RWPE2 (cell line): ENCODE measurements around the gene SAMD9L.

Experiments used
- ATAC-seq: fragments of 200-7000 bp; cut with Tn5 transposase; 3 replicates; pipeline ENCODE4 v1.9.1; 2021; ENCODE audit warnings: low read depth
- DNase-seq: peaks from one replicate; pipeline ENCODE4 v3.0.0-alpha.2; 2020; ENCODE audit warnings: low spot score
- H3K27ac ChIP-seq: fragments of 450-650 bp; 2 replicates; pipeline ENCODE4 v1.5.1; 2017; ENCODE audit warnings: mild to moderate bottlenecking; ENCODE audit not compliant: poor library complexity, severe bottlenecking
- H3K27me3 ChIP-seq: fragments of 250-450 bp; sonication (Bioruptor Pico); 2 replicates; pipeline ENCODE4 v1.5.1; 2021; ENCODE audit warnings: mild to moderate bottlenecking, moderate library complexity; ENCODE audit not compliant: insufficient read depth, poor library complexity, severe bottlenecking
- H3K36me3 ChIP-seq: fragments of 250-450 bp; sonication (Bioruptor Pico); 2 replicates; pipeline ENCODE4 v1.5.1; 2020; ENCODE audit warnings: low read depth, mild to moderate bottlenecking, moderate library complexity
- H3K4me1 ChIP-seq: fragments of 250-450 bp; sonication (Bioruptor Pico); 2 replicates; pipeline ENCODE4 v1.5.1; 2021; ENCODE audit warnings: mild to moderate bottlenecking, moderate library complexity; ENCODE audit not compliant: insufficient read depth, poor library complexity, severe bottlenecking
- H3K4me3 ChIP-seq: fragments of 250-450 bp; sonication (Bioruptor Pico); 2 replicates; pipeline ENCODE4 v1.5.1; 2021; ENCODE audit warnings: mild to moderate bottlenecking, moderate library complexity; ENCODE audit not compliant: severe bottlenecking
- H3K9me3 ChIP-seq: fragments of 250-450 bp; sonication (Bioruptor Pico); 2 replicates; pipeline ENCODE4 v1.5.1; 2021; ENCODE audit warnings: mild to moderate bottlenecking, moderate library complexity; ENCODE audit not compliant: severe bottlenecking
- TF ChIP-seq, protein P1 (sequence below): fragments of 450-650 bp; IDR thresholded peaks from one replicate; pipeline ENCODE4 v1.5.1; 2017; ENCODE audit warnings: mild to moderate bottlenecking, moderate library complexity; ENCODE audit not compliant: poor library complexity, severe bottlenecking

SAMD9L gene

DNA sequence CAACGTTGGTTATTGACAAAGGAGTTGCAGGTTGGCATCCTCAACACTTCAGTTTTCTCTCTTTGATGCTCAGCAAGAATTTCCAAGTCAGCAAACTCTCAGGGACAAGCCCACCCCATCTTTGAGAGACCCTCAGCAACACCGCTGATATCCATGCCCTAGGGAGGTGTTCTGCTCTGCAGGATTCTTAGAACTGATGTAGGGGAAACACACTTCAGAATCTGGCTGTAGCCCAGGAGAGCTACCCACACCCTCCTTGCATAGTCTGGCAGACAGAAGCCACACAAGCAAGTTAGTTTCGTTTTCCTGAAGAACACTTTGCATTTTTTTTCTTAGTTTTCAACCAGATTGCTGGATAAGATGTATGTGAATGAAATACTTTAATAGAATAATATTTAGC, 822 bp downstream of the SAMD9L start:
- Histone ChIP-seq H3K27ac (no peak overlapping the region), H3K4me1 (peaks cover 5% of the 10 kb centered on the region), H3K9me3 (no peaks in the 10 kb centered on the region), H3K36me3 (no peaks in the 10 kb centered on the region), H3K27me3 (no peaks in the 10 kb centered on the region), H3K4me3 (peak overlapping the region; percentile 23)
- peak; percentile 62; the same call in 2 of the 3 replicates for ATAC-seq
- DNase-seq: no peak
- TF ChIP-seq, protein P1, sequence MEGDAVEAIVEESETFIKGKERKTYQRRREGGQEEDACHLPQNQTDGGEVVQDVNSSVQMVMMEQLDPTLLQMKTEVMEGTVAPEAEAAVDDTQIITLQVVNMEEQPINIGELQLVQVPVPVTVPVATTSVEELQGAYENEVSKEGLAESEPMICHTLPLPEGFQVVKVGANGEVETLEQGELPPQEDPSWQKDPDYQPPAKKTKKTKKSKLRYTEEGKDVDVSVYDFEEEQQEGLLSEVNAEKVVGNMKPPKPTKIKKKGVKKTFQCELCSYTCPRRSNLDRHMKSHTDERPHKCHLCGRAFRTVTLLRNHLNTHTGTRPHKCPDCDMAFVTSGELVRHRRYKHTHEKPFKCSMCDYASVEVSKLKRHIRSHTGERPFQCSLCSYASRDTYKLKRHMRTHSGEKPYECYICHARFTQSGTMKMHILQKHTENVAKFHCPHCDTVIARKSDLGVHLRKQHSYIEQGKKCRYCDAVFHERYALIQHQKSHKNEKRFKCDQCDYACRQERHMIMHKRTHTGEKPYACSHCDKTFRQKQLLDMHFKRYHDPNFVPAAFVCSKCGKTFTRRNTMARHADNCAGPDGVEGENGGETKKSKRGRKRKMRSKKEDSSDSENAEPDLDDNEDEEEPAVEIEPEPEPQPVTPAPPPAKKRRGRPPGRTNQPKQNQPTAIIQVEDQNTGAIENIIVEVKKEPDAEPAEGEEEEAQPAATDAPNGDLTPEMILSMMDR: no peak

DNA sequence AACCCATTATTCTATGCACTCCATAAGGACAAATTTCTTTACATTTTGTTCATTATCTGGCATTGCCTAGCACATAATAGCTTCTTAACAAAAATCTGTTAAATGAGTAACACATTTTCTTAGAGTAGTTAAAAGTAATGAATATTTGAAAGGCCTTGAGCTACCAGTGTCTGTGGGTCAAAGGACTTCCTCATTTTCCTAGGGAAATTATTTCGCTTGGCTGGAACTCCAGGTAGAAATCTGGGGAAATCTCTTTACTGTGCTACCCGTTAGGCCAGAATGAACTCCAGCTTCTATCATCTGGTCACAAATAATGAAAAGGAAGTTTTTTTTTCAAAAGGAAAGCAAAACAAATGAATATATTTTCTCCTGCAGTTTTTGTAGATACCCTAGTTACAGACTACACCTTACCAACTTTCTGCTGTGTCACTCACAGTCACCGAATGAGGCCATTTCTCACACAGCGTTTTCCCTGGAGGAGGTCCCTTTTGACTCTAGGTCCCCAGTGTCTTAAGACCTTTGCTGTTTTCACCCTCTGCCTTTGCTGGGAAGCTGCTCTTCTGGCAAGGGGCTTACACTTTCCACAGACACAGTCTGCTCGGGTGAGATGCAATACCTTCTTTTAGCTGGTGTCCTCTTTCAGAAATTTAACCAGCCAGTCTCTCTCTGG, 1.6 kb downstream of the SAMD9L start:
- DNase-seq (no peak), ATAC-seq (no peak)
- H3K27ac ChIP-seq: no peak overlapping the region
- H3K9me3 ChIP-seq: no peaks in the 10 kb centered on the region
- H3K4me3 ChIP-seq: no peak overlapping the region
- no peaks in the 10 kb centered on the region for H3K36me3 ChIP-seq
- TF ChIP-seq, protein P1: no peak
- no peaks in the 10 kb centered on the region for H3K27me3 ChIP-seq
- peaks cover 5% of the 10 kb centered on the region for H3K4me1 ChIP-seq

DNA sequence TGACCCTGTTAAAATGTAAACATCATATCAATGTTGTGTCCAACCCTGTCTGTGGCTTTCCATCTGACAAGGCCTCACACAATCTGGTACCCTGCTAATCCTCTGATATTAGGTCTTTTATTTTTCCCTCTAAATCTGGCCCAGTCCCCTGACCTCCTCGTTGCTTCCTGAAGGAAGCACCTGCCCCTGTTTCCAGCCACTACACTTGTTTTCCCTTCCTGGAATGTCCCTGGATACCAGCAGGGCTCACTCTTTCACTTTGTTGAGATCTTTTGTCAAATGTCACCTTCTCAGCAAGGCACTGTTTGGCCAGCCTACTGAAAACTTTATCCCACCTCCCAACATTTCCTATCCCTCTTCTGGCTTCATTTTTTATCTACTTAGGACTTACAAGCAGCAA, 2.1 kb downstream of the SAMD9L start:
- H3K9me3 ChIP-seq: no peaks in the 10 kb centered on the region
- no peaks in the 10 kb centered on the region for H3K36me3 ChIP-seq
- H3K27me3 ChIP-seq: no peaks in the 10 kb centered on the region
- H3K4me1 ChIP-seq: peaks cover 5% of the 10 kb centered on the region
- H3K27ac ChIP-seq: no peak overlapping the region
- no peak overlapping the region for H3K4me3 ChIP-seq
- no peak for ATAC-seq
- DNase-seq: no peak
- TF ChIP-seq, protein P1: no peak

DNA sequence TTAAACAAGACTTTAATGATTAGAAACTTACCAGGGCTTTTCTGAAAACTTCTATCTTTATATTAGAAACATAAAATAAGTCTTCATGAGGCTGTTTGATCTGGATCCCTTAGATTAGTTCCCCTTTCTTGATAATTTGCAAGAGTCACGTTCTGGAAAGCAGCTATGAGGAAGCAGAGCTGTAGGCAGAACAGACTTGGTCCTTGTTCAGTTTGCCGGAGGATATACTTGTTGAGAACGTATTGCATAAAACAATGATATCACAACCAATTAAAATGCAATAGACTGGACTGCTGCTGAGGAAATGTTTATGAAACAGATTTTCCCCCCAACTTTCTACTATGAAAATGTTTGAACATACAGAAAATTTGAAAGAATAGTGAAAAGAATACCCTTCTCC, 2.8 kb downstream of the SAMD9L start:
- Histone ChIP-seq H3K4me3 (no peak overlapping the region), H3K9me3 (no peaks in the 10 kb centered on the region), H3K36me3 (no peaks in the 10 kb centered on the region), H3K27ac (no peak overlapping the region), H3K4me1 (peaks cover 5% of the 10 kb centered on the region), H3K27me3 (no peaks in the 10 kb centered on the region)
- no peak for ATAC-seq
- TF ChIP-seq, protein P1: no peak
- no peak for DNase-seq

DNA sequence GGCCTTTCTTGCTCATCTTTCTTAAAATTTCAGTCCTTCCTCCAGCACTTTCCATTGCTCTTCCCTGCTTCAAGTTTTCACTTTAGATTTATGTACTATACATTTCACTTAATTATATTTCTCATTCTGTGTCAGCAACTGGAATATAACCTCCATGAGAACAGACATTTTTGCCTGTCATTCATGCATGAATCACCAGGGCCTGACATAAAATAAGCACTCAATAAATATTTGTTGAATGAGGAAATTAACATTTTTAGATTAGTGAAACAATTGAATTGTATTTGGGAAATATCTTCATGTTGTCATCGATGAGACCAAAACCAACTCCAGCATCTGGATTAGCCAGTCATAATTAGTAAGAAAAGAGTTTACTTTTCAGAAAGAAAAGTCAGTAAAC, 6.1 kb downstream of the SAMD9L start:
- Histone ChIP-seq H3K36me3 (no peaks in the 10 kb centered on the region), H3K9me3 (no peaks in the 10 kb centered on the region), H3K27me3 (no peaks in the 10 kb centered on the region), H3K4me1 (no peaks in the 10 kb centered on the region), H3K27ac (peak overlapping the region; percentile 6), H3K4me3 (no peak overlapping the region)
- ATAC-seq (no peak; the same call in 2 of the 3 replicates), DNase-seq (no peak)
- TF ChIP-seq, protein P1: no peak
